Hematopoietic multipotent progenitor cell treated with erythropoietin and hydrocortisone succinate and interleukin-3 and kit ligand, for 6 days (in vitro differentiated cells): Measurements from ENCODE around the gene LRCH1.
"Not testable (repeated sequence)": the region's sequence is repeated elsewhere in the genome, so short reads cannot be mapped to it uniquely, and the experiment has no call there.

Experiments used
- DNase-seq: peaks from one replicate; pipeline ENCODE4 v3.0.0-alpha.2; 2015

LRCH1 gene

DNA sequence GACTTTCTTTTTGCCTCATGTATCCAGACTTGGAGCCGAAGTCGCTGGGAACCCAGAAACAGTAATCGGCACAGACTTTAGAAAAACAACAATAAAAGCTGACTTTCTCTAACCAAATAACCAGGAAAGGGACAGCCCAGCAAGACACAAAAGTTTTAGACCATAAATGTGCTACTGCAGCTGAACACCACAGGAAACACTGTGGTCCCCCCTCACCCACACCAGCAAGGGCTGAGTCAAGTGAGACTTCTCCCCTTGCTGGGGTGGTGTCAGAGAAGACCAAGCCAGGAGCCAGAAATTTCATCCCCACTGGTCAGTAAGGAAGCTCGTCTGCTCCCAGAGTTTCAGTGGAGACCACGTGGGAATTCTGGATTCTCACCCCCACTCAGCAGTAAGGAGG lies 173.4 kb downstream of the LRCH1 start:
- no peak for DNase-seq

GRCh38 chr13:46728777-46729176 lies 175.8 kb downstream of the LRCH1 start:
- DNase-seq = peak; percentile 56

- DNase-seq = no peak
Measured at GRCh38 chr13:46731535-46731934, 178.6 kb downstream of the LRCH1 start.

DNA sequence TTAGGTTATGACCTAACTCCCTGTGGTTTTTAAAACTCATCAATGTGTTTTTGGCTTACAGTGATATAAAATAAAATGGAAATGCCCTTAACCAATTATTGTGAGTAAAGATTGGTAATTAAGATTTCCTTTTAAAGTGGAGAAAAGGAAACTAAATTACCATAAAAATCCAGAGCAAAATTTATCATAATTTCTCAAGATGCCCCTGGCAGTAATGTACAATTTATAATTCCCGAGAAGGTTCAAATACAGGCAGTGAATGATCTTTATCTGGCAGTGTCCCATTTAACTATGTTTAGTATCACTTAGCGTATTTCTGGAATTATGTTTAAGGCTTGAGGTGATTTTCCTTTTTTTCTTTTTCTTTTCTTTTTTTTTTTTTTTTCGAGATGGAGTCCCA lies 182.5 kb downstream of the LRCH1 start:
- DNase-seq = no peak

DNA sequence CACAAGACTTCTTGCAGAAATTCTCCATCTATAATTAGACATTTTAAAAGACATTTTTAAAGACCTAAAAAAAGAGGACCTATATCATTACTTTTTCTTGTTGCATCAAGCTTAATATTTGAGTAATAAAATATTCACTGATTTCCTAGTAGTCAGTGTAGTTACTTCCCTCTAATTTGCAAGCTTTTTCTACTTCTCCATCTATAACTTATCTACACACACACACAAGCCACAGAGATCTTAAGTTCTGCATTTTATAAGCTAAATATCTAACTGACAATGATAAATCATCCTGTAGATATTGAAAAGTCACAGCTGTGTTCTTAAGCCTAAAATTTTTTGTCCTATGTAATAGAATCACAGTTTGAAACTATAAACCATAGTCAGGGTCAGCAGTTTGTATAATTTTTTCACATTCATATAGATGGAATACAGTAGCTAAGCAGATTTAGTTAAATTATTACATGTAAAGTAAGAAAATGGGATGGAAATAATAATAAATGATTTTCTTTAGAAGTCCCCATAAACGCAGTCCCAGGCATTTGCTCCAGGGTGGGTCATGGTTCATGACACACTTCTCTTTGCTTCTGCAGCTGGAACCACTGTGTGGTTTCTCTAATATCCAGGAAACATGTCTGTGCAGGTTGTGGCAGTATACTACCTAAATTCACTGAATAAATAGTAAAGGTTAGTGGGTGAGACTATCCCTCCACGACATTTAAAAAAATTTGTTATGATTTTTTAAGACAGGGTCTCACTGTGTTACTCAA lies 183.8 kb downstream of the LRCH1 start:
- peak; percentile 67 for DNase-seq

GRCh38 chr13:46738055-46738454 lies 185.1 kb downstream of the LRCH1 start:
- DNase-seq = no peak

GRCh38 chr13:46738766-46739165 lies 185.8 kb downstream of the LRCH1 start:
- no peak for DNase-seq

- DNase-seq = no peak
Measured at GRCh38 chr13:46739447-46740098, 186.6 kb downstream of the LRCH1 start.

DNA sequence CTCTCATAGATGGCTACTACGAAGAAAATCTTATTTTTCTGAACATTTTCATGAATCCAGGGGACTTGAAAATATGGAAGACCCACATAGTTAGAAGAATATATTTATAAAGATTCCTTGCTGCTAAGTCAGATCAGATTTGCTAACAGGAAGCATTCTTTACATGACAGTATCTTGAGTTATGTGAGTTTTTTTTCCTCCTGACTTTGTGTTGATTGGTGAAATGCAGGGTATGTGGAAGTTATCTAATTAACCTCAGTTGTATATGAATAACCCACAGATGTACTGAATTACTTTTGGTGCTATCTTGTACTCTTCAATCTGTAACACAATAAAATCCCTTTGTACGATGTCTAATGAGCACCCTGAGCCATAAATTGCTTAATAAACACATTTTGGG lies 190.2 kb downstream of the LRCH1 start:
- no peak for DNase-seq

GRCh38 chr13:46745062-46745461 lies 192.1 kb downstream of the LRCH1 start:
- DNase-seq = no peak

DNA sequence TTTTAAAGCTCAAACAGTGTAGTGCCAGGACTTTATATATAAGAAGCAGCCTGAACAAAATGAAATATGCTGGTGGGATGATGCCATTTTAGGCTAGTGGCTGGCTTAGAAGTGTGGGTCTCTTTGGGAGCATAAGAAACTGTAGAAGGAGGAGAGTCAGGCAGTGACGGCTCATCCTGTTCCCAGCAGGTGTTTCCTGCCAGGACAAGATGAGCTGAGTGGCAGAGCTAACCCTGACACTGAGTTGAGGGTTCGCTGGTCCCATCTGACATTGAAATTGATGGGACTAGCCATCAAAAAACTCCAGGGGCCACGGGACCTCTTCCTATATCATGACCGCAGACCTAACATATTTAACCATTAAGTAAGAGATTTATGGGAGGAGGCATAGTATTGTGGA lies 192.7 kb downstream of the LRCH1 start:
- no peak for DNase-seq

- DNase-seq = no peak
Measured at GRCh38 chr13:46747031-46747820, 194.3 kb downstream of the LRCH1 start.

DNA sequence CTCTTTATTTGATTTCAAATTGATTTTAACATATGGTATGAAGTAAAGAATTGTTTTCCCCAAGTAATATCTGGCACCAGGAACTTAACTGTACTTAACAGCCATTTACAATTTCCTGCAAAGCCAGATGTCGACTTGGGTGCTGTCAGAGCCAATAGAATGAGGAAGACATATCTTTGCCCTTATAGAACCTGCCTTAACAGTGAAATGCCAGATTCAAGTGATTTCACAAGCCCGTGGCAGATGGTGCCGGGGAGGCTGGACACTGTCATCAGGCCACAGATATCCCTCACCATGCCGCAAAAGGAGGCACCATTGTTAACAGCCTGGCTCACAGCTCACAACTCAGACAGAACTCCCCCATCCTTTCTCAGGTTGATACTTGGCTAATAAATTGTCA lies 195.3 kb downstream of the LRCH1 start:
- DNase-seq = peak; percentile 46

DNA sequence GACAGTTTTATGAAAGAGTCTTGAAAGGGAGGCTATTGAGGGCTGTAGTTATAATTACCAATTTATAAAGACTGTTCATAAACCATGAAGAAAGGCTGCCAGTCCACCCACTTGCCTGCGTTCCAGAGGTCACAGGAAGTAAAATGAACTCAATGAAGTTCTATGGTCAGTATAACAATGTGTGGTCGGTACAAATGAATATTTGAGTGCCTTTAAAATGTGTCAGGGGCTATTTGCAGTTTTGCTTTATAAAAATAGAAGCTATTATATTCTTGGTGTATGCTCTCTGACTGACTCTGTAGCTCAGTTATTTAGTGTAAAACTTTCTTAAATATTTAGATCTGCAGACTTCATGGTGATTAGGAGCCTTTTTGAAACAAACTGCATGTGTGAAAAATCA lies 197.0 kb downstream of the LRCH1 start:
- no peak for DNase-seq

DNA sequence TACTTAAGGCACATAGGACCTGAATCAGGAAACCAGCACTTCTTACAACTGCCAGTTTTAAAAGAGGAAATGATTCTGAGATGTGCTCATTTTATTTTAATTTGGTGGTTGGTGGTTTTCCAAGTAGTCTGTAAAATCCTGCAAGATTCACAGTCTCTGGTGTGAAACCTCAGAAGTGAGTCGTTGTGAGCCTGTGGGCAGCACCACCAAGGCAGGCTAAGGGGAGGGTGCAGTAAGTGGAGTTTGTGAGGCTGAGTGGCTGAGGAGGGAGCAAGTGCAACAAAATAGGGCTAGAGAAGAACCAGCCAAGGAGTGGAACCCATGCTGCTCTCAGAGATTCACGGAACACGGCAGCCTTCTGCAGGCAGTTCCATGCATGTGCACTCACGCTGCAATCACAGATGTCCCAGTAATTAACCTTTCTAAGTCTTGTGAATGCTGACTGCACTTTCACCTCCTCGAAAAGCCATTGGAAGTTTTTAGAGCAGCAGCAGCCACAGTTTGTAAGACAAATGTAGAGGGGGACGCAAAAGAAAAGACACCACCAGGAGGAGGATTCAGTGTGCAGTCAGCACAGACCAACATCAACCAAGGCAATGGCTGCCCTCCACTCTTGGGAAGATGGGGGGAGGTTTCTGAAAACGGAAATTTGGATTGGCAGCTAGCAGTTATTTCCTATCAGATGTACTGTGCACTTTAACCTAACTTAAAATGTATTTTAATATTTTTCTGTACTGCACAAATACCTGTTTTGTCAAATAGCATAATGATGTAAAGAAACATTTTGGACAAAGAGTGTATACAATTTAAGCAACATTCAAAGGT lies 199.1 kb downstream of the LRCH1 start:
- DNase-seq = peak; percentile 73

- no peak for DNase-seq
Measured at GRCh38 chr13:46753137-46753536, 200.2 kb downstream of the LRCH1 start.

DNA sequence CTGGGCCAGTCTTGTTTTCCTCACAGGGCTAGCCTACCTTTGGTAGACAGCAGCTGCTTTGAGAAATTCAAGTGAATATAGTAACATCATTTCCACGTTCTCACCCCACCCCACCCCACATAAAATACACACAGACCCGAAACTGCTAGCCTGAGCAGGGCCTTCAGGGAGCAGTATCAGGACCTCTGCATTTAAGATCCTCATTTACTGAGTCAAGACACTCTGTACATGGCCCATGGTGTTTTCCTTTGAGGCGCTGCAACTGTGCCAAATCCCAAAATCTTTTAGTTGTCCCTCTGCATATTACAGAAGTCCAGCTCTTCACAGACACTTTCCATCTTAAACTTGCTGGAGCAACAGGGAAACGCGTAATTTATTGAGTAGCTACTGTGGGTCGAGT lies 200.9 kb downstream of the LRCH1 start:
- no peak for DNase-seq

GRCh38 chr13:46754812-46755211 lies 201.8 kb downstream of the LRCH1 start:
- no peak for DNase-seq

DNA sequence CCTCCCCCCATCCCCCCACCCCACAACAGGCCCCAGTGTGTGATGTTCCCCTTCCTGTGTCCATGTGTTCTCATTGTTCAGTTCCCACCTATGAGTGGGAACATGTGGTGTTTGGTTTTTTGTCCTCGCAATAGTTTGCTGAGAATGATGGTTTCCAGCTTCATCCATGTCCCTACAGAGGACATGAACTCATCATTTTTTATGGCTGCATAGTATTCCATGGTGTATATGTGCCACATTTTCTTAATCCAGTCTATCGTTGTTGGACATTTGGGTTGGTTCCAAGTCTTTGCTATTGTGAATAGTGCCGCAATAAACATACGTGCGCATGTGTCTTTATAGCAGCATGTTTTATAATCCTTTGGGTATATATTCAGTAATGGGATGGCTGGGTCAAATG lies 202.5 kb downstream of the LRCH1 start:
- DNase-seq = not testable (repeated sequence)

- peak; percentile 31 for DNase-seq
Measured at GRCh38 chr13:46756977-46757376, 204.0 kb downstream of the LRCH1 start.

- DNase-seq = no peak
Measured at GRCh38 chr13:46757640-46758039, 204.7 kb downstream of the LRCH1 start.

GRCh38 chr13:46759846-46760245 lies 206.9 kb downstream of the LRCH1 start:
- DNase-seq = peak; percentile 25

DNA sequence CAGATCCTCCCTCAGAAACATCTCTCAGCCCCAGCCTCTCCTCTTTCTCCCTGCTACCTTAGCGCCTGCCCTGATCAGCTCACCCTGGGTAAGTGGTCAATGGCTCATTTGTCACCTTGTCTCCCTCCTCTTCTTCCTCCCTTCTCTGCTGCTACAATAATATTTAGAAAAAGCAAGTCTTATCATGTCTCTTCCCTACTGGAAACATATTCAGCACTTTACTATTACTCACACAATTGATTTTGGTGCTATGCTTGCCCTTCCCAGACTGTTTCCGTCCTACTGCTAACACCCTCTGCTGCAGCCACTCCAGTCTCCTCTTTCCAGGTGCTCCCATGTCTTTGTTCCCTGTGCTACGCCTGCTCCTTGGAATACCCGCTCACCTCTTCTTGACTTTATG lies 208.2 kb downstream of the LRCH1 start:
- DNase-seq = no peak
